Cardiac fibroblast (primary cell): ENCODE measurements around the gene PSMG3.

ENCODE experiments used
- DNase-seq, 2 donors: peaks; one replicate each; pipeline versions ENCODE4 v3.0.0 to v3.0.0-alpha.2; 2010; ENCODE audit warnings: low read depth in 2 of 2
- H3K4me3 ChIP-seq, 2 donors: replicated peaks in 1 of 2; 1 replicate in 1 of 2; 2 replicates in 1 of 2; pipeline ENCODE4 v1.5.1; 2011; ENCODE audit warnings: low read depth in 2 of 2, low read length in 2 of 2, mild to moderate bottlenecking in 2 of 2, moderate library complexity in 1 of 2
- CTCF ChIP-seq: IDR thresholded peaks from one replicate; pipeline ENCODE4 v1.5.1; 2011; ENCODE audit warnings: low read depth, mild to moderate bottlenecking, low read length, inconsistent platforms

Gene PSMG3

GRCh38 chr7:1529383-1530116 lies 40.3 kb downstream of the PSMG3 start:
- no peak overlapping the region for H3K4me3 ChIP-seq
- DNase-seq, result no peak
- TF ChIP-seq CTCF, result no peak

DNA sequence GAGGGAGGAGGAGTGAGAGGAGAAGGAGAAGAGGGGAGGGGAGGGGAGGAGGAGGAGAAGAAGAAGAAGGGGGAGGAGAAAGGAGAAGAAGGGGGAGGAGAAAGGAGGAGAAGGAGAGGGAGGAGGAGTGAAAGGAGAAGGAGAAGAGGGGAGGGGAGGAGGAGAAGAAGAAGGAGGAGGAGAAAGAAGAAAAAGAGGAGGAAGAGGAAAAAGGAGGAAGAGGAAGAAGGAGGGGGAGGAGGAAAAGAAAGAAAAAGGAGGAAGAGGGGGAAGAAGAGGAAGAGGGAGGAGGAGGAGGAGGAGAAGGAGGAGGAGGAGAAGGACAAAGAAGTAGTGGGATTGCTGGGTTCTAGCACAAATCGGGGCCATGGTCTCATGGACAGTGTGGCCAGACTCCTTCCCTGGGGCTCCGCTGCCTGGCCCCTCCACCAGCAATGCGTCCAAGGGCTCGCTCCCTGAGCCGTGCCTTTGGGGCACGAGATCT lies 43.5 kb downstream of the PSMG3 start:
- DNase-seq, result no peak
- TF ChIP-seq CTCF, result no peak
- no peak overlapping the region for H3K4me3 ChIP-seq

DNA sequence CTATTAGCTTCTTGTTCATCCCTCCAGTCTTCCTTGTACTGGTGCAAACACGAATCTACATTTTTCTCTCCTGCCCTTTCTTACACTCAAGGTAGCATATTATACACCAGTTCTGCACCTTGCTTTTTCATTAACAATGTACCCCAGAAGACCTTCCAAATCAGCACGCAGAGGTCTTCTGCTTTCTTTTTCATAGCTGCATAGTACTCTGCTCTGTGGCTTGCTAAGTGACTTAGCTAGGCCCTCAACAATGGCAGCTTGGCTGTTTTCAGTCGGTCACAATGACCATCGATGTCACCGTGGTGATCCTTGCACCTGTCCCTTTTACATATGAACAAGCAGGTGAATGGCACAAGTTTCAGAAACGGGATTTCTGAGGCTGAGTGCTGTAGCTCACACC lies 44.4 kb downstream of the PSMG3 start:
- DNase-seq, result no peak
- no peak for TF ChIP-seq CTCF
- H3K4me3 ChIP-seq, result no peak overlapping the region

DNA sequence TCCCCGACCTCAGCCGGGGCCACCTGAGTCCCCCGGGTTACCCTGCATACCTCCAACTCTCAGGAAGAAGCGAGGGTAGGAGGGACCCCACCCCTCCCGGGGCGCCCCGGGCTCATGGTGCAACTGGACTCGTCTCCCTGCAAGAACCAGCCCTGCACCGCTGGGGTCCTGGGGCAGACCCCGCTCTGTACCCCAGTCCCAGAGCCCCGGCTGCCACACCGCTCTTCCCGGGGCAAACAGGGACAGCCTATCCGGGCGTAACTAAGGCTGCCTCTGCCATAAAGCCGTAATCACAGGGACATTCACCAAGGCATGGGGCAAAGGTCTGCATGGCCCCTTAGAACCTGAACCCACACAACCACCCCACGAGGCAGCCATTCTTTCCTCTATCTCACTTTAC lies 46.0 kb downstream of the PSMG3 start:
- H3K4me3 ChIP-seq, result no peak overlapping the region
- no peak for DNase-seq
- no peak for TF ChIP-seq CTCF

DNA sequence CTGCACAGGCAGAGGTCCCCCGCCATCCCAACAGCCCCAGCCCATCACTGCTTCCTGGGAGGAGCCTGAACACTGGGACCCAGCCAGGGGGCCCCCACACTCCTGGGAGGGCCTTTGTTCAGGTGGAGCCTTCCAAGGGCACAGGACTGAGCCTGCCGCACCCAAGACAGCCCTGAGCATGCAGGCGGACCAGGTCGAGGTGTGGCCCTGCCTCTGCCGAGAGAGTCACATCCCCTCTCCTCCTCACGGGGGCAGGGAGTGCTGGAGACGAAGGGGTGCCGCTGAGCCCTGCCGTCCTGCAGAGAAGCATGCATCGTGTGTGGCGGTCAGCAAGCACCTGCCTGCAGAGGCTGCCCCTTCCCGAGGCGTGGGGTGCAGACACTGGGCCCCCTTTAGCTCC lies 46.6 kb downstream of the PSMG3 start:
- H3K4me3 ChIP-seq, result no peak overlapping the region
- no peak for DNase-seq
- TF ChIP-seq CTCF, result no peak

GRCh38 chr7:1521456-1521855 lies 48.4 kb downstream of the PSMG3 start:
- no peak for TF ChIP-seq CTCF
- DNase-seq, result no peak

More at GRCh38 chr7:1521456-1521855, 48.4 kb downstream of the PSMG3 start:
- H3K4me3 ChIP-seq, result no peak overlapping the region
